HG03354 (cell line): ENCODE measurements around the gene PMVK.
A peak's percentile ranks its signal among the peaks of the same experiment; 100 is the strongest.

Source experiments
- ATAC-seq: cut with Tn5 transposase; IDR thresholded peaks from one replicate; pipeline ENCODE4 v1.9.1; 2021; ENCODE audit warnings: mild to moderate bottlenecking; ENCODE audit not compliant: unreplicated experiment, poor library complexity, severe bottlenecking

The PMVK gene

GRCh38 chr1:154968731-154969130, 32.2 kb upstream of the PMVK start:
- ATAC-seq, result no peak

GRCh38 chr1:154967331-154967950, 30.9 kb upstream of the PMVK start:
- no peak for ATAC-seq

- no peak for ATAC-seq
Measured at GRCh38 chr1:154966111-154966510, 29.6 kb upstream of the PMVK start.

GRCh38 chr1:154964359-154964758, 27.8 kb upstream of the PMVK start:
- ATAC-seq, result no peak

- no peak for ATAC-seq
Measured at GRCh38 chr1:154963643-154964042, 27.1 kb upstream of the PMVK start.

GRCh38 chr1:154962795-154963330, 26.3 kb upstream of the PMVK start:
- ATAC-seq, result no peak

GRCh38 chr1:154962156-154962749, 25.7 kb upstream of the PMVK start:
- no peak for ATAC-seq

- peak; percentile 78 for ATAC-seq
Measured at GRCh38 chr1:154961207-154962155, 25.0 kb upstream of the PMVK start, which contains the start of gene PYGO2. Gene PYGO2 (minus strand): TSS chr1:154961782. CDS start chr1:154961576, 206 bp downstream.

GRCh38 chr1:154960446-154961136, 24.1 kb upstream of the PMVK start:
- no peak for ATAC-seq

GRCh38 chr1:154959426-154959780, 22.9 kb upstream of the PMVK start:
- no peak for ATAC-seq

GRCh38 chr1:154958681-154959425, 22.3 kb upstream of the PMVK start:
- no peak for ATAC-seq

GRCh38 chr1:154958036-154958435, 21.5 kb upstream of the PMVK start:
- no peak for ATAC-seq

GRCh38 chr1:154957091-154957657, 20.7 kb upstream of the PMVK start:
- no peak for ATAC-seq

GRCh38 chr1:154956544-154956941, 20.0 kb upstream of the PMVK start:
- no peak for ATAC-seq

- ATAC-seq, result peak; percentile 64
Measured at GRCh38 chr1:154955718-154956543, 19.4 kb upstream of the PMVK start, which contains the start of gene PBXIP1. Gene PBXIP1 (minus strand): TSS chr1:154956099. CDS start chr1:154953721, 2,378 bp downstream.

- ATAC-seq, result peak; percentile 77
Measured at GRCh38 chr1:154955039-154955717, 18.7 kb upstream of the PMVK start.

GRCh38 chr1:154954541-154954940, 18.0 kb upstream of the PMVK start:
- no peak for ATAC-seq
